Keratinocyte (primary cell): ENCODE measurements around the gene EML1.

ENCODE experiments used
- EZH2 ChIP-seq: IDR thresholded peaks from one replicate; pipeline ENCODE4 v1.6.1; 2012; ENCODE audit warnings: inconsistent platforms, mild to moderate bottlenecking, low read length, moderate library complexity
- TF ChIP-seq, protein P1 (sequence below), 3 experiments: IDR thresholded peaks in 1 of 3; conservative IDR thresholded peaks in 1 of 3; optimal IDR thresholded peaks in 1 of 3; 2 replicates in 2 of 3; 3 replicates in 1 of 3; pipeline versions ENCODE3 to v1.5.1; 2011; ENCODE audit warnings: low read length in 3 of 3, mild to moderate bottlenecking in 3 of 3, moderate library complexity in 2 of 3, control low read depth in 1 of 3, inconsistent platforms in 1 of 3; ENCODE audit not compliant: insufficient read depth in 2 of 3; ENCODE audit errors: extremely low read depth in 1 of 3

DNA sequence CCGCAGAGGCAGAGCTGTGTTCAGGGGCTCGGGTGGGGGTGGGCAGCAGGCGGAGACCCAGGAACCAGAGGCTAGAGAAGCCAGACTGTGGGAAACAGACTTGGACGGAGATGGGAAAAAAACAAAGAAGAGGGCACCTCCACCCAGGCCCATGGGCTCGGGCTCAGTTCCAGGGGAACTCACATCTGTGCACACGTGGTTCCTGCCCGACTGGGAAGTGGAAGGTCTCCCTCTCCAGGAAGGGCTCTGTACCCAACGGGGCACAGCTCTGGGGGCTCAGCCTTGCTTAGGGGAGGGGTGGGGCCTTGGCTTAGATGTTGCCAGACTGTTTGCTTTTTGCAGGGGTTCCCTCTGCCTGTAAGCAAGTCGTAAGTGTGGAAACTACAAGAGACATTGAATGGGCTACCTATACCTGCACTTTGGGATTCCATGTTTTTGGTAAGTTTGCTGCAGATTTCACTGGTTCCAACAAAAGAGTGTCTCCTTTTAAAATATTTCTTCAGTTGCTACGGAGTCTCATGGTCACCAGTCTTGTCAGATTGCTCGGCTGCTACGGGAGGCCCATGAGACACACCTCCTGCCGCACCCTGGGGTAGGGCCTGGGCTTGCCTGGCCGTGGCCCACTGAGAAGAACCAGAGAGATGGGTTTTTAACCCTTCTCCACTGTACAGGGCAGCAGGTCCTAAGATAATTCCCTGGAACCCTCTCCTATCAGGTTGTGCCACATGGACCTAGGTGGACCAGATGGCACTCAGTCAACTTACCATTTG, 144.4 kb downstream of the EML1 start:
- TF ChIP-seq, protein P1, sequence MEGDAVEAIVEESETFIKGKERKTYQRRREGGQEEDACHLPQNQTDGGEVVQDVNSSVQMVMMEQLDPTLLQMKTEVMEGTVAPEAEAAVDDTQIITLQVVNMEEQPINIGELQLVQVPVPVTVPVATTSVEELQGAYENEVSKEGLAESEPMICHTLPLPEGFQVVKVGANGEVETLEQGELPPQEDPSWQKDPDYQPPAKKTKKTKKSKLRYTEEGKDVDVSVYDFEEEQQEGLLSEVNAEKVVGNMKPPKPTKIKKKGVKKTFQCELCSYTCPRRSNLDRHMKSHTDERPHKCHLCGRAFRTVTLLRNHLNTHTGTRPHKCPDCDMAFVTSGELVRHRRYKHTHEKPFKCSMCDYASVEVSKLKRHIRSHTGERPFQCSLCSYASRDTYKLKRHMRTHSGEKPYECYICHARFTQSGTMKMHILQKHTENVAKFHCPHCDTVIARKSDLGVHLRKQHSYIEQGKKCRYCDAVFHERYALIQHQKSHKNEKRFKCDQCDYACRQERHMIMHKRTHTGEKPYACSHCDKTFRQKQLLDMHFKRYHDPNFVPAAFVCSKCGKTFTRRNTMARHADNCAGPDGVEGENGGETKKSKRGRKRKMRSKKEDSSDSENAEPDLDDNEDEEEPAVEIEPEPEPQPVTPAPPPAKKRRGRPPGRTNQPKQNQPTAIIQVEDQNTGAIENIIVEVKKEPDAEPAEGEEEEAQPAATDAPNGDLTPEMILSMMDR (optimal IDR thresholded peaks at IDR 0.05 in 1 of 3, IDR thresholded peaks at IDR 0.05 in 1 of 3, conservative IDR thresholded peaks at IDR 0.05 in 1 of 3; ENCODE audit: extremely low read depth in 1 of 3, insufficient read depth in 2 of 3, low read length in 3 of 3): no peak
- TF ChIP-seq EZH2: no peak
